ENCODE results near the gene CTSW. TPM values are rescaled to one million over a fixed set of nuclear protein-coding genes. Genes with fewer than 3 reads are reported as not detected.

The CTSW gene
- total and polyA plus RNA-seq, 2 donors (not counting 1 experiment from before 2014, with no cell fraction given) = 0.84 to 4.6 TPM

DNA sequence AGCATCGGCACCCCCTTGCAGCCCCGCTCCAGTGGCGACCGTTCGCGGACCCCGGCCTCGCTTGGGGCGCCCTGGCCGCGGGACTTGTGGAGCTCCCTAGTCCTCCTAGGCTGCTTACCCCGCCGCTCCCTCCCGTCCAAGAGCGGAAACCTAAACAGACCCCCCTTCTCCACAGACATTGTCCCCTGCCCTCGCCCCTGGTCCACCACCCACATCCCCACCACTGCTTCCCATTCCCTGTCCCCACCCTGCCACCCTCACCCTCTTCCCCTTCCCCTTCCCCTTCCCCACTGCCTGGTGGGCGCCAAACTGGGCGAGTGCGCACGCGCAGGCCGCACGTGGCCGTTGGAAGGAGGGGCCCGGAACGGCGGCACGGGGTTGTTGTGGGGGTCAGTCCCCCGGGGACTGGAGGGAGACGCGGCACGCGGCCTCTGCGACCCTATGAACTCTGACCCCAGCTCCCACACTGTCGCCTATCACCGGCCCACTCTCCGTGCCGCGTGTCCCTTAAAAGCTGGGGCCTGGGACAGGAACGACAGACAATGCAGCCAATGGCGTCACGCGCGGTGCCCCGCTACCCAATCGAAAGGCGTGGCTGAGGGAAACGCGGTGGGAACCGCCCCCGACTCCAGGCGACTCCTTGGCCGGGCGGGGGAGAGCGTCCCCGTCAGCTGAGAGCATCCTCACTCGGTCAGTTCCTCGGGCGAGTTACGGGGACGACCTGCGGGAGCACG, 46.2 kb upstream of the CTSW start, which contains the start of gene SNX32:
TSS of gene SNX32 (plus strand) at position 667 of the 734 bp plus-strand sequence. CDS start 103 bp downstream, outside the sequence.
- CTCF ChIA-PET = interaction anchor here (0.6 to 1.8 kb wide), 14 partner anchors 14 to 219 kb away, joined by 3 to 10 read pairs (median 4); partner anchors contain the start of genes AP5B1, FIBP, KAT5 and MUS81
- Histone ChIP-seq H3K4me1 (ENCODE audit: control insufficient read depth in 2 of 2, insufficient read depth in 2 of 2, low read length in 2 of 2) (peaks cover 13 to 21% of the 10 kb centered on the region in 2 donors), H3K27ac (ENCODE audit: low read length in 2 of 2) (peak within 1 kb of the TSS; percentile 71 to 86), H3K9ac (ENCODE audit: low read length) (peak within 1 kb of the TSS; percentile 75), H2AFZ (ENCODE audit: insufficient read depth, low read depth, low read length, poor library complexity, severe bottlenecking) (peak within 1 kb of the TSS; percentile 91), H4K20me1 (ENCODE audit: control insufficient read depth, insufficient read depth, low read length, poor library complexity, severe bottlenecking) (no peaks in the 10 kb centered on the region), H3K27me3 (replicated peaks in 1 of 4; ENCODE audit: control extremely low read depth in 1 of 4, control insufficient read depth in 3 of 4, insufficient read depth in 4 of 4, low read length in 3 of 4) (peaks cover 0 to 4% (median 0%) of the 10 kb centered on the region in 4 experiments), H3K36me3 (replicated peaks in 1 of 2; ENCODE audit: control extremely low read depth in 1 of 2, control insufficient read depth in 1 of 2, extremely low read depth in 1 of 2, insufficient read depth in 2 of 2, low read length in 1 of 2) (no peaks in the 10 kb centered on the region), H3K4me3 (ENCODE audit: control extremely low read depth in 1 of 5, extremely low read depth in 1 of 5, insufficient read depth in 1 of 5, low read depth in 2 of 5, low read length in 4 of 5) (peak within 1 kb of the TSS; percentile 47 to 81 (median 67)), H3K79me2 (ENCODE audit: control insufficient read depth, insufficient read depth, low read length) (peaks cover 13% of the 10 kb centered on the region), H3K4me2 (replicated peaks; ENCODE audit: low read depth, low read length, poor library complexity, severe bottlenecking) (peak within 1 kb of the TSS; percentile 90), H3K9me3 (ENCODE audit: control extremely low read depth in 1 of 3, control insufficient read depth in 2 of 3, insufficient read depth in 1 of 3, low read length in 2 of 3) (no peaks in the 10 kb centered on the region)
- WGBS (ENCODE audit: insufficient coverage) = 2% methylated on average over 61 of the region's 63 CpGs
- TF ChIP-seq EZH2 (IDR thresholded peaks at IDR 0.05; ENCODE audit: borderline replicate concordance, insufficient read depth, low read depth, low read length, poor library complexity, severe bottlenecking) = no peak
- TF ChIP-seq, protein P1, sequence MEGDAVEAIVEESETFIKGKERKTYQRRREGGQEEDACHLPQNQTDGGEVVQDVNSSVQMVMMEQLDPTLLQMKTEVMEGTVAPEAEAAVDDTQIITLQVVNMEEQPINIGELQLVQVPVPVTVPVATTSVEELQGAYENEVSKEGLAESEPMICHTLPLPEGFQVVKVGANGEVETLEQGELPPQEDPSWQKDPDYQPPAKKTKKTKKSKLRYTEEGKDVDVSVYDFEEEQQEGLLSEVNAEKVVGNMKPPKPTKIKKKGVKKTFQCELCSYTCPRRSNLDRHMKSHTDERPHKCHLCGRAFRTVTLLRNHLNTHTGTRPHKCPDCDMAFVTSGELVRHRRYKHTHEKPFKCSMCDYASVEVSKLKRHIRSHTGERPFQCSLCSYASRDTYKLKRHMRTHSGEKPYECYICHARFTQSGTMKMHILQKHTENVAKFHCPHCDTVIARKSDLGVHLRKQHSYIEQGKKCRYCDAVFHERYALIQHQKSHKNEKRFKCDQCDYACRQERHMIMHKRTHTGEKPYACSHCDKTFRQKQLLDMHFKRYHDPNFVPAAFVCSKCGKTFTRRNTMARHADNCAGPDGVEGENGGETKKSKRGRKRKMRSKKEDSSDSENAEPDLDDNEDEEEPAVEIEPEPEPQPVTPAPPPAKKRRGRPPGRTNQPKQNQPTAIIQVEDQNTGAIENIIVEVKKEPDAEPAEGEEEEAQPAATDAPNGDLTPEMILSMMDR (IDR thresholded peaks at IDR 0.05) = no peak
- POLR2A ChIA-PET = interaction anchor here (0.6 to 2.1 kb wide), 6 partner anchors 16 to 368 kb away, joined by 3 to 10 read pairs (median 6); partner anchors contain the start of genes BANF1, EIF1AD and MUS81
- intact Hi-C loops (cut with micrococcal nuclease) = loop anchor here (1.0 kb wide), 1 partner anchor 26 kb away; no protein-coding TSS in a partner anchor
- Mint-ChIP-seq H3K27ac (peak within 1 kb of the TSS; percentile 50), H3K4me3 (no peak within 1 kb of the TSS), H3K9me3 (ENCODE audit: insufficient read depth) (no peaks in the 10 kb centered on the region), H3K4me1 (peaks cover 8% of the 10 kb centered on the region), H3K27me3 (no peaks in the 10 kb centered on the region)
- DNase-seq (peak; percentile 96), ATAC-seq (ENCODE audit: low read depth) (peak; percentile 99)

Measured in B cell (primary cell).